C4-2B (cell line): Measurements from ENCODE around the gene CTSH.

ENCODE experiments used
- H3K27ac ChIP-seq: fragments of 450-650 bp; 2 replicates; pipeline ENCODE4 v1.5.1; 2017
- ZFX ChIP-seq: fragments of 450-650 bp; IDR thresholded peaks from 2 replicates; pipeline ENCODE4 v1.6.1; 2017
- TF ChIP-seq, protein P1 (sequence below): fragments of 450-650 bp; conservative IDR thresholded peaks from 2 replicates; pipeline ENCODE4 v1.5.1; 2017; ENCODE audit warnings: mild to moderate bottlenecking

CTSH gene

DNA sequence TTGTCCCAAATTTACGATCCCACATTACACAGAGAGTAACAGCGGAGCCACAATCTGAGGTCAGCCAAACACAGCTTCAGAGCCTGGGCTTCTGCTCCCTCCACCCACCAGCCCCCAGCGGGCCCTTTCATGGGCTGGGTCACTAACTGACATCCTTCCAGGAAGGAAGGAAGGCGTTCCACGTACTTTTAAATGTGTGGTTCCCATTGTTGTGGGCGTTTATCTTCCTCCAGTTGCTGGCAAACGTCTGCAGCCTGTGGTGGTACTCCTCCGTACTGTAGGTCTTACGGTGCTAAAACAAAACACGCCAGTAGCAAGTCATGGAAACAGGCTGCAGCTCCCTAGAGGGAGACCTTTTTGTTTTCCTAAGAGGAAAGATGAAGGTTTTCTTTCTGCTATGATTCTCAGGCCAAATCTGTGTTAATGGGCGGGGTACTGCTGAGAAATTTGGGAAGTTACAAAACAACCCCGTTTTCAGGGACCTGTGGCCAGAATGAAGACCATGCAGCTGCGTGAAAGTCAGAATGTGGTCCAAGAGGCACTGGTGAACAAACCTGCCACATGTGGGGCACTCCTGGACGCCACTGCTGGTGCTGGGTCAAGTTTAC, 7.6 kb downstream of the CTSH start:
- H3K27ac ChIP-seq = no peak overlapping the region
- TF ChIP-seq, protein P1, sequence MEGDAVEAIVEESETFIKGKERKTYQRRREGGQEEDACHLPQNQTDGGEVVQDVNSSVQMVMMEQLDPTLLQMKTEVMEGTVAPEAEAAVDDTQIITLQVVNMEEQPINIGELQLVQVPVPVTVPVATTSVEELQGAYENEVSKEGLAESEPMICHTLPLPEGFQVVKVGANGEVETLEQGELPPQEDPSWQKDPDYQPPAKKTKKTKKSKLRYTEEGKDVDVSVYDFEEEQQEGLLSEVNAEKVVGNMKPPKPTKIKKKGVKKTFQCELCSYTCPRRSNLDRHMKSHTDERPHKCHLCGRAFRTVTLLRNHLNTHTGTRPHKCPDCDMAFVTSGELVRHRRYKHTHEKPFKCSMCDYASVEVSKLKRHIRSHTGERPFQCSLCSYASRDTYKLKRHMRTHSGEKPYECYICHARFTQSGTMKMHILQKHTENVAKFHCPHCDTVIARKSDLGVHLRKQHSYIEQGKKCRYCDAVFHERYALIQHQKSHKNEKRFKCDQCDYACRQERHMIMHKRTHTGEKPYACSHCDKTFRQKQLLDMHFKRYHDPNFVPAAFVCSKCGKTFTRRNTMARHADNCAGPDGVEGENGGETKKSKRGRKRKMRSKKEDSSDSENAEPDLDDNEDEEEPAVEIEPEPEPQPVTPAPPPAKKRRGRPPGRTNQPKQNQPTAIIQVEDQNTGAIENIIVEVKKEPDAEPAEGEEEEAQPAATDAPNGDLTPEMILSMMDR = no peak
- no peak for TF ChIP-seq ZFX

DNA sequence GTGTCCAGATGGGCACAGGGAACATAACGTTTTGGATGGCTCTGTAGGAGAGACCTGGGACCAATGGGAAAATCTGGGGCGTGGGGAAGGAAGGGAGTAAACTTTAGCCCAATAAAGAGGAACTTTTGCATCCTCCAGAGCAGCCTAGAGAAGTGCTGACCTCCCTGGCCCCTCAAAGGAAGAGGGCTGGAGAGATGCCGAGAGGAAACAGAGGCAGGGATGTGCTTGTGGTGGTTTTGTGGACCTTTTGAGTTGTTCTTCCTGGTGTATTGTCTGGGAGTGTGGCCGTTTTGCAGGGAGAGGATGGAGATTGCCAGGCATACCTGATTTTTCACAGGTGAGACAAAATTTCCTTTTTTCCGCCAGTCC, 10.2 kb downstream of the CTSH start:
- no peak for TF ChIP-seq ZFX
- TF ChIP-seq, protein P1 = no peak
- peak overlapping the region; percentile 86 for H3K27ac ChIP-seq

DNA sequence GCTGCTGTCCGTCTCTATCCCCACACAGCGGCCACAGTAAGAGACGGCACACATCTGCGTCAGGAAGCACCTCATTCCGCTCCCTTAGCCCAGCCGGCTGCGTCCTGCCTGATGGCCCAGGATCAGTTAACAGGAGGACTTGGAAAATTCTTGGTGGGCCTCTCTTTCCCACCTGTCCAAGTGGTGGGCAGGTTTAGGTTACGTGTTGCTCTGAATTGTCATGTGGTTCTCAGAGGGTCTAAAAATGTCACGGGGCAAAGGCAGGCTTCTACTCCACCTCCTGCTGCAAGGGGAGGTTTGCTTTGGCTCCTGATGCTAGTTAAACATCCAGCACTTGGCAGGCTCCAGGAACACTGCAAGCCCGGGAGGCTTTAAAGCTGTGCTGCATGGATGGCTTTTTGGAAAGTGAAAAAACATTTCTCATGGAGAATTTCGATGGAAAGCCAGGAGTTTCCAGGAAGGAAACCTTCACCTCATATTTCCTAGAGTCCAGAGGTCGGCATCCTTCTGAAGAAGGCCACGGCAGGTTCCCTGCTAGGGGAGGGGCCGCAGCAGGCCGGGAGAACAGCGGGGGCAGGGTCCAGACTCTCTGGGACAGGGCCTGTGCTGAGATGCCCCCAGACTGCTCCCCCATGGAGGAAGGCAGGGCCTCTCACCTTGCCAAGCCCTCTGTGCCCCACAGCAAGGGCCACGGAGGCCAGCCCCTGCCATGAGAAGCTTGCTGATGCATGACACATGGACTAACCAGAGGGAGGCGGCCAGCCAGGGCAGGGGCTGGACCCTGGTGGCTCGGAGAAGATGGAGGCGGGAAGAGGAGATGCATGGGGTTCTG, 10.8 kb downstream of the CTSH start:
- TF ChIP-seq, protein P1 = no peak
- TF ChIP-seq ZFX = no peak
- peak overlapping the region; percentile 86 for H3K27ac ChIP-seq

DNA sequence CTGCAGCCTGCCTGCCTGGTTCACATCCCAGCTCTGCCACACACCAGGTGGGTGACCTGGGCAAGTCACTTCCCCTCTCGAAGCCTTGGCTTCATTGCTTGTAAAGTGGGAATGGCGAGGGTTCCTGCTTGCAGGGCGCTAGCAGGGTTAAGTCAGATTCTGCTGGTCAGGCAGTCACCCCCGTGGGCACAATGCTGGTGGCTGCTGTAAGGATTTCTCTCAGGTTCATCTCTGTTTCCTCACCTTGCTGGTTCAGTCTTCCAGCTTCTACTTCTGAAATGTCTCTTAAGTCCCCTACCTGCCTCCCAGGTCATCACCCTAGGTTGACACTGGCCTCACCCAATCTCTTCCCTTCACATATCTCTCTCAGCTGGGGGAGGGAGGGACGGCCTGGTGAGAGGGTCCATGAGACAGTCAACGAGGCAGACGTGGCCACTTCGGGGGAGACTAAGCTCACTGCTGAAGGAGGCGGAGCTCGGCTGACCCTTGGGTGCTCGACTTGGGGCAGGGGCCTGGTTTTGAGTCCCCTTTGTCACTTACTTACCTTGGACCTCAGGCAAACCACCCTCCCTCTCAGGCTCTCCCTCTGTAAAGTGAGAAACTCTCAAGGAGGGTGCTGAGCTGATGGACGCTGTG, 11.5 kb downstream of the CTSH start:
- no peak for TF ChIP-seq ZFX
- TF ChIP-seq, protein P1 = no peak
- H3K27ac ChIP-seq = peak overlapping the region; percentile 86

DNA sequence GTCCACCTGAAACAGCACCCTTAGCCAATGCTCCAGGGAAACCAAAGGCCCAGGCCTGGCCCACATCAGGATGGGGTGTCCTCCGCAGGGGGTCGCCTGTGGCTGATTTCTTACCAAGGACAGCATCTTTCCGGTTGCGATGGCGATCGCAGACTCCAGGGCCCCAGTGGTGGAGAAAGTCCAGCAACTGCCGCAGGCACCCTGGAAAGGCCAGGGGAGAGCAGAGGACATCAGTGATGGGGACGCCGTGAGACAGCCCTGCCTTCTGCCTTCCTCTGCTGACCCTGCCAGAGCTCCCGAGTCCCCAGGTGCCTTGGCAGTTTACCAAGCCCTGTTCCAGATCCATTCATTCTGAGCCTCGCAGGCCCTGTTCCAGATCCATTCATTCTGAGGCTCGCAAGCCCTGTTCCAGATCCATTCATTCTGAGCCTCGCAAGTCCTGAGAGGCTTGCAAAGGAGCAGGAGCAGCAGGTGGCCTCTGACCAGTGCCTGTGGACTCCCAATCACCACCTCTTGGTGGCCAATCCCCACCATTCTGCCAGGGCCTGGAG, 12.5 kb downstream of the CTSH start:
- TF ChIP-seq, protein P1 = no peak
- TF ChIP-seq ZFX = no peak
- peak overlapping the region; percentile 86 for H3K27ac ChIP-seq

DNA sequence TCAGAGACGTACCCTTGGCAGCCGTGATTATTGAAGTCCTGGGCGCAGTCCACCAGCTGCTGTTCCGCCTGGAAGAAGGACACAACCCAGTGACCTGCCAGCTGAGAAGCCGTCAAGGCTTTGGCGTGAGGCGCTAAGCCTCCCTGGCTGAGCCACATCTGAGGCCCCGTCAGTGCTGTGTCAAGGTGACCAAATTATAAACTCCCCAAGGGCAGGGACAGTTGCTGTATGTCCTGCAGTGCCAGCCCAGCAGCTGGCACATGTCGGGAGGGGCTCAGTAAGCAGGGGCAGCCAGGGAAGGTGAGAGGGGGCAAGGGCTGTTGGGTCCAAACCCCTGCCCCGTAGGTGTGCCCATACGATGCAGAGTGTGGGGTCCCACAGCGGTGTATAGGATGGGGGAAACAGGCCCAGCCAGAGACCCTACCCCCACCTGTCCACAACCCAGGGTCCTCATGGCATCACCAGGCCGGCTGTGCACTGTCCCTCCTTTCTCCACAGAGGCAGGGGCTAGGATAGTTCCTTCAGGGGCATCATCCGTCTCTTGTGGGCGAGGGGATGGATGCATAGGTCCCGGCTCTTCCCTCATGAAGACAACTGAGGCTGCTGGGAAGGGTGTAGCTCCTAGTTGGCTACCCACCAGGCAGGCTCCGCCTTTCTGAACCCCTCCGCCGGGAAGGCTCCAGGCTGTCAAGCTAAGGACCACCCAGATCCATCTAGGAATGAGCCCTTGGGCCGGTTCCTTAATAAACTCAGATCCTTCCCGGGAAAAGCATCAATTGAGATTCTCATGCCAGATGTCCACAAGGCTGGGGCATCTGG, 13.2 kb downstream of the CTSH start:
- TF ChIP-seq ZFX = no peak; the same call in 1 of the 2 replicates
- TF ChIP-seq, protein P1 = no peak

More for the DNA sequence above, 13.2 kb downstream of the CTSH start:
- peak overlapping the region; percentile 86 for H3K27ac ChIP-seq
